Stimulated activated CD8-positive, alpha-beta memory T cell treated with anti-CD3 and anti-CD28 coated beads, Interleukin-2, amount 100 ng/mL, for 48 hours (primary cell): ENCODE results near the gene SCAMP2.

ENCODE experiments used
- DNase-seq, 2 donors: peaks; one replicate each; pipeline ENCODE4 v3.0.0-alpha.2; 2020; ENCODE audit warnings: low read depth in 2 of 2

SCAMP2 gene

GRCh38 chr15:74858369-74858740, 14.8 kb downstream of the SCAMP2 start:
- no peak for DNase-seq

- DNase-seq = no peak
Observed at GRCh38 chr15:74857671-74858368, 15.3 kb downstream of the SCAMP2 start.

- DNase-seq = no peak
Observed at GRCh38 chr15:74857082-74857655, 16.0 kb downstream of the SCAMP2 start.

DNA sequence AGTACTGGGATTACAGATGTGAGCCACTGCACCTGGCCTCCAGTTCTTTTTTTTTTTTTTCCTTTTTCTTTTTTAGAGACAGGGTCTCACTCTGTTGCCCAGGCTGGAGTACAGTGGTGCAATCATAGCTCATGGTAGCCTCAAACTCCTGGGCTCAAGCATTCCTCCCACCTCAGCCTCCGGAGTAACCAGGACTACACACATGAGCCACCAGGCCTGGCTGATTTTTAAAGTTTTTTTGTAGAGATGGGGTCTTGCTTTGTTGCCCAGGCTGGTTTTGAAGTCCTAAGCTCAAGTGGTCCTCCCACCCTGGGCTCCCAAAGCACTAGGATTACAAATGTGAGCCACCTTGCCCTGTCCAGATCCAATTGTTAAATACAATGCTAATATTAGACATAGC, 16.6 kb downstream of the SCAMP2 start:
- DNase-seq = no peak

DNA sequence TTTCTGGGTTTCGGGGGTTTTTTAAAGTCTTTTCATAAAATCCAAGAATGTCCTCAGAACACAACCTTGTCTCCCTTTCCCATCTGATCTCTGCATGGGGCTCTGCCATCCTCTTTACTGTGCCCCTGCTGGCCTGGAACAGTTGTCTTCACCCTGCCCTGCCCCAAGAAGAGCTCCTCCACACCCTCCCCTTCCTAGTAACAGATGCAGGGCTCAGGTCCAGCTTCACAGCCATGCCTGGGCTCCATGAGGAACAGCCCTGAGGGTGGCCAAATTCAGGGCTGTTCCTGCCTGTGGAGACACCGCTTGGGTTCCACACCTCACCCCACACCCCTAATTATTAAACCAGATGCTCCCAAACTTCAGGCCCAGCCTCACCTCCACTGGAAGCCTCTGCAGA, 17.3 kb downstream of the SCAMP2 start:
- no peak for DNase-seq

DNA sequence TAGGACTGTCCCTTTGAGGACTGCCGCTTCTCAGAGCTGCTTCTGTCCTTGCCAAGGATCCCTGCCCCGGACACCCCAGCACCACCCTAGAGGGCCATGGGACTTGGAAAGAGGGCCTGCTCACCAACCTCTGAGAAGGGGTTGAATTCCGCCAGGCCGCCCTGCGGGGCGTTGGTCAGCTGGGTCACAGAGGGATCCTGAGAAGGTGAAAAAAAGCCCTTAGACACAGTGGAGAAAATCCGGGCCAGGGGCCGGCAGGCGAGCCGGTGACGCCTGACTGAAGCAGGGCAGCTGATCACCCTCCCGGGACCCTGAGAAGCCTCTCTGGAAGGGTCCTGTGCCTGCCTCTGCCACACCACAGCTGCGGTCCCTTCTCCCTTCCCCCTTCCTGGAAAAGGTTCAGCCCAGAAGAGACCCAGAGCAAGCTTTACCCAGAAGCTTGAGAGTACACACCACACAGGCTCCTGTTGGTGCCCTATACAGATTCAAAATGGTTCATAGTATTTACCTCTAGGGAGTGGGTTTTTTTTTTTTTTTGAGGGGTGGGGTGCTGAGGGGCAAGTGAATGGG, 18.6 kb downstream of the SCAMP2 start:
- no peak for DNase-seq

GRCh38 chr15:74851960-74852359, 21.2 kb downstream of the SCAMP2 start:
- DNase-seq = no peak

- DNase-seq = no peak
Observed at GRCh38 chr15:74850393-74850792, 22.8 kb downstream of the SCAMP2 start.

- no peak for DNase-seq
Observed at GRCh38 chr15:74847432-74847831, 25.7 kb downstream of the SCAMP2 start.

DNA sequence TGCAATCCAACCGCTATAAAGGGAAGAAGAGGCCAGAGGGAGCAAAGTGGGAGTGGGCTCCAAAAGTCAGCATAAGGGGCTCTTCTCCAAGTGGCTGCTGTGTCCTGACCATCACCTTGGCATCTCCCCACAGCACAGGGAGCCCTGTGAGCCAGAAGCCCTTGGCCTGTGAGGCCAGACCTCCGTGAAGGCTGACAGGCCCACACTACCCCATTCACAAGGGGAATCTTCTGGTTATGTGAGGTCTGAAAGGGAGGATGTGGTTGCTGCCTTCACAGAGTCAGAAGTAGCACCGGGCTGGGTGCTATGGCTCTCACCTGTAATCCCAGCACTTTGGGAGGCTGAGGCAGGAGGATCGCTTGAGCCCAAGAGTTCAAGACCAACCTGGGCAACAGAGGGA, 27.6 kb downstream of the SCAMP2 start:
- DNase-seq = no peak

DNA sequence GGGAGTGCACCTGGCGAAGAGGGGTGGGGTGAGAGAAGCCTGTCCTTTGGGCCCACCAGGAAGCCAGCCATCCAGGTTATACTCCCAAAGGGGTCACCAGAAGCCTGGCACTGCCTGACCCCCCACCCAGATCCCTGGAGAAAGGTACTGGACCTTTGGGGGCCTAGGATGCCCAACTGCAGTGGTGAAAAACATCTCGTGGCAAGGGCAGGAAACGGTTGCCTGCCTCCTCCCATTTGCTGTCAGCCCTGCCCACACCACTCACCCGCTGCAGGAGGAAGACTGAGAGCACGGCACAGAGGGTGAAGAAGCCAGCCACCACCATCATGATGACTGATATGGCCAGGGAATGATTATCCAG, 28.0 kb downstream of the SCAMP2 start:
- peak in 1 of 2 donors; percentile 31 for DNase-seq

DNA sequence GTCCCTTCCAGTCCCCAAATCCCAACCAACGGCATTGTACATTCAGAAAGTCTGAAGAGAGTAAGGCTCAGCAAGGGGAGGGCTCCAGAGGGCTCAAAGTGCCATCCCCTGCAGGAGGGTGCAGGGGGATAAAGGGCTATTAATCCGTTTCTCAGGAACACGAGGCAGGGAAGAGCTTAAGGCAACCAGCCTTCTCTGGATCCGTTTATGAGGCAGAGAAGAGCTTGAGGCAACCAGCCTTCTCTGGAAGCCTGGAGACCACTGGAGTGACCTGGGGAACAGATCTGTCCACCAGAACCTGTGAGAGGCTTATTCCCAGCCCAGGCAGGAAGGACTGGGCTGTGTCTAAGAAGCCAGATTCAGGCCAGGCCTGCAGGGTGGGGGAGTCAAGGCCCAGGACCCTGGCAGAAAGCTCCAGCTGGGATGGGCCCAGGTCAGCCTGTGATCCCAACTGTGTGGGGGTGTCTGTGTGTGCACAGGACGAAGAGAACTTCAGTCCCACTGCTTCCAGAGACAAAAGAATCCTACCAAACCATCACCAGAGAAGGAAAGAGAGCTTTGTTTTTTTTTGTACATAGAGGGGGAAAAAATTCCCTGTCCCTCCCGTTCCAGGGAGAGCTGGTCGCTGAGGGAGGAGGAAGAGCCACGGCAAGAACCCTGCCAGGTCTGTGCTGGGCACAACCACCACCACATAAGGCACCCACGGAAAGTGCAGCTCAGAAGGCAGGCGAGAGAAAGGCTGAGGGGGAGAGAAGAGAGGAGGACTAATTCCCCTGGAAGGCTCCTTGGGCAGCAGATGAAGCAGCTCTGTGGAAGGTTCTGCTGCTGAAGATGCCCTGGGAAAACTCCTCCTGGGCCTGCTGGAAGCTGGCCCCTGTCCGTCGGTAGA, 28.6 kb downstream of the SCAMP2 start:
- DNase-seq = no peak

DNA sequence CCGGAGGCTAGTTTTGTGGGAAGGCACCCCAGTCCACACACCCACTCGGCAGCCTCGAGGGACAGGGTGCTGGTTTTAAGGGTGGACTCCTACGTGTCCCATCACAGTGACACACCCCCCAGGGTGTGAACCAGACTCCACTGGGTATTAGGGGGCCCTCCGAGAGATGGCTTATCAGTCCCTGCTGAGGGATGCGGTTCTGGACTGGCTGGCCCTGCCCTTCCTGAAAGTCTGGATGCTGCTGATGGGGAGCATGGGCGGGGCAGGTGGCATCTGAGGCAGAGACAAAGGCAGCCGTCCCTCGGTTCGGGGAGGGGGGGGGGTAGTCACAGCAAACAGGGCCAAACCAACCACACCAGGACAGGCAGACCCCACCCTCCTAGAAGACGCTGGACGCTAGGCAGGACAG, 29.3 kb downstream of the SCAMP2 start:
- no peak for DNase-seq

DNA sequence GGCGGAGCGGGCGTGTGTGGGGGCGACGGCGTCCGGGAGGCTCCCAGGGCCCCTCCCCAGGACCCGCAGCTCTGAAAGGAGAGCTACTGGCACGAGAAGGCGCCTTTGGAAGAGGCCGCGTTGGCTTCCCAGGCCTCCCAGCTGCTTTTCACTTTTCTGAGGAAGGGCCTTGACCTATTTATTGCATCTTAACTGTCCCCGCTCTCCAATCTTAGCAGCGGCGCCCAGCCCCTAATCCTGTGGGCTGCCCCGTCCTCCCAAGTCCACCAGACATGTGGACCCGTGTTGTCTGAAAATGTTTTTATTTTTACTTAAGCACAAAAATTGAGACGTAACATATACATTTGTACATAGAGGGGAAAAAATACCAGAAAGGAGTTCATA, 29.7 kb downstream of the SCAMP2 start:
- no peak for DNase-seq

GRCh38 chr15:74842581-74843444, 30.4 kb downstream of the SCAMP2 start, which contains the start of gene ULK3:
Gene ULK3, minus strand, starts transcription at chr15:74843156. Its CDS starts 51 bp downstream, at chr15:74843105.
- peak; percentile 87 to 93 for DNase-seq

GRCh38 chr15:74841891-74842373, 31.2 kb downstream of the SCAMP2 start:
- DNase-seq = no peak

- no peak for DNase-seq
Observed at GRCh38 chr15:74840851-74841775, 32.1 kb downstream of the SCAMP2 start.

GRCh38 chr15:74839526-74840395, 33.4 kb downstream of the SCAMP2 start:
- no peak for DNase-seq
